Peyer's patch (tissue), 4 donors: ENCODE data around the gene RNASE3.

ENCODE experiments used
- CTCF ChIP-seq, 6 experiments: fragments of 450-650 bp in 4 of 6; fragments of 200-600 bp in 2 of 6; sonication (generic) in 1 of 6; IDR thresholded peaks; one replicate each; pipeline ENCODE4 v1.5.1; 2017 to 2019; ENCODE audit warnings: antibody characterized with exemption in 6 of 6, mild to moderate bottlenecking in 3 of 6, moderate library complexity in 1 of 6
- POLR2A ChIP-seq, 2 donors: fragments of 450-650 bp; IDR thresholded peaks; one replicate each; pipeline ENCODE4 v1.5.1; 2017; ENCODE audit warnings: antibody characterized with exemption in 2 of 2, mild to moderate bottlenecking in 2 of 2, moderate library complexity in 2 of 2

DNA sequence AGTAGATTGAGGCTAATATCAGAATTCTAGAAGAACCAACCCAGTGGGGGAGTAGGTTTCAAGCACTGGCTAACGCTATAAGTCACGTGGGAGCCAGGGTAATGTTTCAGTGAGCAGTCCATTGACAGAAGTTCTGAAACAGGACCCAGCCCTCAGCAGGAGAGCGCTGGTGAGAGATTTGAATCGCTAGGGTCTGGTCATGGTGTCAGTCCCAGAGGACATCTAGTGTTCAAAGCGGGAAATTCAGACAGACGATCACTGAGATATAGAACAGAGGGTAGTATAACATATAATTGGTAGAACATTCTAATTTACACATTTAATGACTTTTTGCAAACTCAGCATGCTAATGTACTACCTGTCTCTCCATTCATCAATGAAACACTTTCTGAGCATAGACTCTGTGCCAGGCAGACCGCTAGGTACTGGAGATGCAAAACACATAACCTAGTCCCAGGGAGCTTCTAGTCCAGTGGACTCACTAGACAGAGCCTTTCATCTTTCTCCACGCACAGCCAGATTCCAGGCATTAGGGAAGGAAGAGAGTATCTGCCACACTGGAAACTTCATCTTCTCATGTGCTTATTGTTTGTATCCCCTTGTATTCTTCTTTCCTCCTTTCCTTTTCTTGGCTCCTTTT lies 35.4 kb upstream of the RNASE3 start:
- TF ChIP-seq POLR2A (IDR thresholded peaks at IDR 0.05) (no peak), CTCF (IDR thresholded peaks at IDR 0.05) (peak; percentile 65 to 87 (median 80))
